ENCODE data around the gene DHRS2. TPM values are rescaled to one million over a fixed set of nuclear protein-coding genes. Genes with fewer than 3 reads are reported as not detected.

Gene DHRS2
- total RNA-seq, 4 donors from 2014 or later: 0.12 TPM; not detected in 3

DNA sequence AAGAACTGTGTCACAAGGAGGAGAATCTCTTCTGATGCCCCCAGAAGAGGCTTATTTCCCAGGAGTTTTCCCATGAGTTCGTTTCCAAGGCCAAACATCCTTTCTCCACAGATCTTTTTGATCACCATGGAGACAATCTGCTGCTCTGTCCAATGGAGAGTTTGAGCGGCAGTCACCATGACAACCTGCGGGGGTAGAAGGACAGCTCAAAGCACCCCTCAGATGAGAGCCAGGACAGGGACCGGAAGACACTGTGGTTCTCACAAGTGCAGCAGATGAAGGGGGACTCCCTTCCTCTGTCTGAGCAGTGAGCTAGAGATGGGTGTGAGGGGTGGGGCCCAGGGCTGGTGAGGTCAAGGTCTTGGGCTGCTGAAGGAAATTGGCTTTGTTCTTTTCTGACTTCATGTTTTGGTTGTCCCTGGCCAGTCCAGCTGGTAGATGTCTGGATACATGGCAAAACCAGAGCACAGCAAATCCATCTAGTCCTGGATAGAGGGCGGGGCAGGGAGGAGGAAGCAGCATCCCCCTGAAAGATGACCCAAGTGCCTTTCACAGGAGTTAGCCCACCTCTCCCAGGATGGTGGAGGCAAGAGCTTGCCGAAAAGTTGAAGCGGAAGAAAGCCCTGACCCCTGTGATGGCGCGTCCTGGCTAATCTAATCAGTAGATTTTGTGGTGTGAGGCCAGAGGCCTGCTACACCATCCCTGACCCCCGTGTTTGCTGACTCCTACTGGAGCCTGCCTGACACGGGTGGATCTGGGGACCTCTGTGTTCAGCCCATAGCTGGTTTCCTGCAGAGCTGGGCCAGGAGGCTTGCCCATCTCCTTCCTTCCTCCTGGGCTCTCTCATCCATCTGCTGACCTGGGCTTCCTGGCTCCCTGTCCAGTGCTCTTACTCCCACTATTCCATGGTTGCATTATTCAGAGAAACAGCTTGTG lies 24.4 kb downstream of the DHRS2 start:
- Histone ChIP-seq H3K36me3 (no peaks in the 10 kb centered on the region), H3K4me3 (no peak overlapping the region), H3K27me3 (peaks cover 5% of the 10 kb centered on the region), H3K27ac (no peak overlapping the region), H3K4me1 (no peaks in the 10 kb centered on the region), H3K9me3 (no peaks in the 10 kb centered on the region)
- TF ChIP-seq POLR2AphosphoS5 (IDR thresholded peaks at IDR 0.05): no peak
- TF ChIP-seq POLR2A (IDR thresholded peaks at IDR 0.05): no peak
- TF ChIP-seq, protein P1, sequence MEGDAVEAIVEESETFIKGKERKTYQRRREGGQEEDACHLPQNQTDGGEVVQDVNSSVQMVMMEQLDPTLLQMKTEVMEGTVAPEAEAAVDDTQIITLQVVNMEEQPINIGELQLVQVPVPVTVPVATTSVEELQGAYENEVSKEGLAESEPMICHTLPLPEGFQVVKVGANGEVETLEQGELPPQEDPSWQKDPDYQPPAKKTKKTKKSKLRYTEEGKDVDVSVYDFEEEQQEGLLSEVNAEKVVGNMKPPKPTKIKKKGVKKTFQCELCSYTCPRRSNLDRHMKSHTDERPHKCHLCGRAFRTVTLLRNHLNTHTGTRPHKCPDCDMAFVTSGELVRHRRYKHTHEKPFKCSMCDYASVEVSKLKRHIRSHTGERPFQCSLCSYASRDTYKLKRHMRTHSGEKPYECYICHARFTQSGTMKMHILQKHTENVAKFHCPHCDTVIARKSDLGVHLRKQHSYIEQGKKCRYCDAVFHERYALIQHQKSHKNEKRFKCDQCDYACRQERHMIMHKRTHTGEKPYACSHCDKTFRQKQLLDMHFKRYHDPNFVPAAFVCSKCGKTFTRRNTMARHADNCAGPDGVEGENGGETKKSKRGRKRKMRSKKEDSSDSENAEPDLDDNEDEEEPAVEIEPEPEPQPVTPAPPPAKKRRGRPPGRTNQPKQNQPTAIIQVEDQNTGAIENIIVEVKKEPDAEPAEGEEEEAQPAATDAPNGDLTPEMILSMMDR (IDR thresholded peaks at IDR 0.05): no peak
- TF ChIP-seq EP300 (IDR thresholded peaks at IDR 0.05): no peak
- 30 to 52% methylated on average over 2 to 3 of the region's 11 CpGs for WGBS, 2 donors (ENCODE audit: low coverage in 1 of 2)
- no peak for ATAC-seq

DNA sequence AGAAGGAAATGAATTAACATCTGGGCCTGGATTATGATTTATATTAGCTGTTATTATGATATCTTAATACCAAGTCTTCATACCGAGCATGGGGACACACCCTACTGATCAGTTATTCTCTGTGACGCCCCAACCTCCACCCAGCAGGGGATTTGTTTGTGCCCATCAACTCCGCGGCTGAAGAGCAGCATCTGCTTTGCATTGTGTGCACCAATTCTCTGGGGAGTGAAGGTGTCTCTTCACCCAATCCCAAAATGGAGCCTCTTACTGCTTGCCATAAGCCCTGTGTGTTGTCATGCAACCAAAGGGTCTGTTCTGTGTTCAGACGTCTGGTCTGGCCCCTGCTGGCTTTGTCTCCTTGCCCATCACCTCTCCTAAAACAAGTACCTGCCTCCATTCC lies 25.4 kb downstream of the DHRS2 start:
- ATAC-seq: no peak
- Histone ChIP-seq H3K9me3 (no peaks in the 10 kb centered on the region), H3K36me3 (no peaks in the 10 kb centered on the region), H3K27ac (no peak overlapping the region), H3K4me1 (no peaks in the 10 kb centered on the region), H3K4me3 (no peak overlapping the region), H3K27me3 (peaks cover 5% of the 10 kb centered on the region)
- WGBS, 2 donors (ENCODE audit: low coverage in 1 of 2): 55 to 82% methylated on average over 3 to 4 of the region's 5 CpGs
- TF ChIP-seq POLR2AphosphoS5 (IDR thresholded peaks at IDR 0.05): no peak
- TF ChIP-seq EP300 (IDR thresholded peaks at IDR 0.05): no peak
- no peak for TF ChIP-seq POLR2A (IDR thresholded peaks at IDR 0.05)
- TF ChIP-seq, protein P1 (IDR thresholded peaks at IDR 0.05): no peak

DNA sequence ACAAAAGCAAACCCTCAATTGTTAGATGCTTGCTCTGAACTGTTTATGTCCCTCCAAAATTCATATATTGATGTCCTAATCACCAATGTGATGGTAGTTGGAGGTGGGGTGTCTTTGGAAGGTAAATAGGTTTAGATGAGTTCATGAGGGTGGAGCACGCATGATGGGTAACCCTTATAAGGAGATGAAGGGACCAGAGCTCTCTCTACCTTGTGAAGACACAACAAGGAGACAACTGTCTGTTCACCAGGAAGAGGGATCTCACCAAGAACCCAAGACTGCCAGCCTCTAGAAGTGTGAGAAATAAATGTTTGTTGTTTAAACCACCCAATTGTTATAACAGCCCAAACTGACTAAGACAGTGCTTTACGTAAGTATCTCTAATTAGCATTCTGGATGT lies 27.0 kb downstream of the DHRS2 start:
- Histone ChIP-seq H3K9me3 (no peaks in the 10 kb centered on the region), H3K27ac (no peak overlapping the region), H3K27me3 (peaks cover 3% of the 10 kb centered on the region), H3K4me3 (no peak overlapping the region), H3K36me3 (no peaks in the 10 kb centered on the region), H3K4me1 (no peaks in the 10 kb centered on the region)
- WGBS, 2 donors (ENCODE audit: low coverage in 1 of 2): 92 to 100% methylated on average over 1 to 2 of the region's 2 CpGs
- ATAC-seq: no peak
- TF ChIP-seq POLR2AphosphoS5 (IDR thresholded peaks at IDR 0.05) (no peak), EP300 (IDR thresholded peaks at IDR 0.05) (no peak), POLR2A (IDR thresholded peaks at IDR 0.05) (no peak)
- TF ChIP-seq, protein P1 (IDR thresholded peaks at IDR 0.05): no peak

DNA sequence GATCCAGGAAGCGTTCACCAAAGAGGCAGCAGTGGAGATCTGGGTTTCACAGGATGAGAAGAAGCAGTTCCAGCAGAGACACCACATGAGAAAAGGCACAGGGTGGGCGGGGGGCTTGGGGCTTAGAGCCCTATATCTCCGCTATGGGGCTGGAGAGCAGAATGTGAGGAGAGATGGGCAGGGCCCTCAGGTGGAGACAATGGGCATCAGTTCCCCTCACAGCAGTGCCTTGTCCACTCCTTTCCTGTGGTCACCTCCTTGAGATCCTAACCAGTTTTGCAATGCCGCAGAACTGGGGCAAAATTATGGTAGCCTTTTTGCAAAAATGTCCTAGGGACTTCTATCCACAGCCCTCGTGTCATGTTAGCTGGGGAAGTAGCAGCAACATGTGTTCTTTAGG lies 27.5 kb downstream of the DHRS2 start:
- H3K27ac ChIP-seq: no peak overlapping the region
- TF ChIP-seq, protein P1 (IDR thresholded peaks at IDR 0.05): no peak
- TF ChIP-seq POLR2AphosphoS5 (IDR thresholded peaks at IDR 0.05) (no peak), POLR2A (IDR thresholded peaks at IDR 0.05) (no peak), EP300 (IDR thresholded peaks at IDR 0.05) (no peak)
- no peaks in the 10 kb centered on the region for H3K36me3 ChIP-seq
- WGBS, 2 donors (ENCODE audit: low coverage in 1 of 2): 69% methylated on average over 5 of the region's 5 CpGs; no CpG with 5 or more reads in 1 of the 2 donors
- H3K4me3 ChIP-seq: no peak overlapping the region
- no peaks in the 10 kb centered on the region for H3K27me3 ChIP-seq
- no peaks in the 10 kb centered on the region for H3K4me1 ChIP-seq
- ATAC-seq: no peak
- H3K9me3 ChIP-seq: no peaks in the 10 kb centered on the region
